Lower leg skin (tissue), 3 donors: ENCODE data around the gene CHD6.

Experiments
- POLR2A ChIP-seq, 2 donors: fragments of 450-650 bp; IDR thresholded peaks; one replicate each; pipeline ENCODE4 v1.6.1; 2016 to 2017; ENCODE audit warnings: antibody characterized with exemption in 2 of 2, mild to moderate bottlenecking in 1 of 2, moderate library complexity in 1 of 2
- TF ChIP-seq, protein P1 (sequence below), 3 donors: fragments of 450-650 bp; IDR thresholded peaks; one replicate each; pipeline ENCODE4 v1.5.1; 2016; ENCODE audit warnings: antibody characterized with exemption in 3 of 3, mild to moderate bottlenecking in 3 of 3, moderate library complexity in 2 of 3

GRCh38 chr20:41482647-41483552 lies 135.3 kb downstream of the CHD6 start:
- TF ChIP-seq, protein P1, sequence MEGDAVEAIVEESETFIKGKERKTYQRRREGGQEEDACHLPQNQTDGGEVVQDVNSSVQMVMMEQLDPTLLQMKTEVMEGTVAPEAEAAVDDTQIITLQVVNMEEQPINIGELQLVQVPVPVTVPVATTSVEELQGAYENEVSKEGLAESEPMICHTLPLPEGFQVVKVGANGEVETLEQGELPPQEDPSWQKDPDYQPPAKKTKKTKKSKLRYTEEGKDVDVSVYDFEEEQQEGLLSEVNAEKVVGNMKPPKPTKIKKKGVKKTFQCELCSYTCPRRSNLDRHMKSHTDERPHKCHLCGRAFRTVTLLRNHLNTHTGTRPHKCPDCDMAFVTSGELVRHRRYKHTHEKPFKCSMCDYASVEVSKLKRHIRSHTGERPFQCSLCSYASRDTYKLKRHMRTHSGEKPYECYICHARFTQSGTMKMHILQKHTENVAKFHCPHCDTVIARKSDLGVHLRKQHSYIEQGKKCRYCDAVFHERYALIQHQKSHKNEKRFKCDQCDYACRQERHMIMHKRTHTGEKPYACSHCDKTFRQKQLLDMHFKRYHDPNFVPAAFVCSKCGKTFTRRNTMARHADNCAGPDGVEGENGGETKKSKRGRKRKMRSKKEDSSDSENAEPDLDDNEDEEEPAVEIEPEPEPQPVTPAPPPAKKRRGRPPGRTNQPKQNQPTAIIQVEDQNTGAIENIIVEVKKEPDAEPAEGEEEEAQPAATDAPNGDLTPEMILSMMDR (IDR thresholded peaks at IDR 0.05), result no peak
- TF ChIP-seq POLR2A (IDR thresholded peaks at IDR 0.05), result no peak
